Caki2 (cell line): ENCODE measurements around the gene NAPA. TPM values are rescaled to one million over a fixed set of nuclear protein-coding genes. Genes with fewer than 3 reads are reported as not detected.

Experiments used
- DNase-seq: peaks from one replicate; pipeline ENCODE4 v3.0.0-alpha.2; 2015; ENCODE audit warnings: low read depth
- in situ Hi-C: cut with HindIII; loops from 2 replicates; pipeline ENCODE4 v1.10.0; 2016; ENCODE audit warnings: low sequenced_read_pairs, low pct_unique_long_range_greater_than_20kb, mixed read lengths
- total RNA-seq: library from RNA; depleted of rRNA; stranded (reverse); fragments of >200 nt; shearing (Covaris generic); gene quantifications from 2 replicates; pipeline ENCODE4 v1.2.3, GENCODE V29; 2014; ENCODE audit warnings: low replicate concordance

NAPA gene
- total RNA-seq, 1 experiment from 2014 or later = 100 TPM

DNA sequence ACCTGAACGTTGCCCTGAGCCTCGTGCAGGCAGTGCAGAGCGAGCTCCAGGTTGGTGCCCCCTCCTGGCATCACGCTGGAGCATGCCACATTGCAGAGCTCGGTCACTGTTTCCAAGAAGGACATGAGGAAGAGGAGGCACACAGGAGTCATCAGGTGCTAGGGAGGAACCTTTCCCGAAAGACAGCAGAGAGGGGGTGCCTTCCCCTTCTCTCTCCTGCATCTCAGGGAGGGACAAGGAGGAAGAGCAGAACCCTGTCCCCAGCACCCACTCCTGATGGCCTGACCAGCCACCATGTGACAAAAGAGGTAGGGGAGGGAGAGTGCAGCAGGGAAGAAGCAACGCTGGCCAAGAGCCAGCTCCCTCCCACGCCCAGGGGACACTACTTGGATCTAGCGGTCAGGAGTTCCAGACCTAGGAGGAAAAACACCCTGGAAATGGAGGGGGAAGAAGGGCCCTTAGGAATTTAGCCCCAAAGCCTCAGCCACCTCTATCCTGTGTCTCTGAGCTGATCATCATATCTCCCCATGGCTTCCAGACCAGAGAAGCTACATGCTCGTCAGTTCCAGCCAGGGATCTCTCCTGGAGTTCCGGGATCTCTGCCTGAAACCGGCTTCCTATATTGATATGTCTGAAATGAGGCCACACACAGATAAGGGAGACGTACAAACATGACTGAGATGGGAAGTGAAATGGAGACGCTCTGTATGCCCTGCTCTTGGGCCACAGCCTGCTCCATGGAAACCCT, 17.0 kb upstream of the NAPA start:
- in situ Hi-C loops = no loop called here
- DNase-seq = no peak

GRCh38 chr19:47529018-47529742, 14.3 kb upstream of the NAPA start:
- no peak for DNase-seq
- in situ Hi-C loops = no loop called here

DNA sequence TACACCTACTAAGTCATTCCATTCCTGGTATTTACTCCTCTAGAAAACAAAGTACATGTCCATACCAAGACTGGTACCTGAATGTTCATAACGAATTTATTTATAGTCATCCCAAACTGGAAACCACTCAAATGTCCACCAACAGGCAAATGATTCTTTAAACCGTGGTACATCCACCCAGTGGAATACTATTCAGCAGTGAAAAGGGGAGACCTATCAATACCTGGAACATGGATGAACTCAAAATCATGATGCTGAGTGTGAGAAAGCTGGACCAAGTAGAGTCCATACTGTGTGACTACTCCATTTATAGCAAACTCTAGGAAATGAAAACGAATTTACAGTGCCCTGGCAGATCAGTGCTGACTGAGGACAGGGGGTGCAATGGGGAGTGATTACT, 11.9 kb upstream of the NAPA start:
- no peak for DNase-seq
- in situ Hi-C loops = no loop called here

GRCh38 chr19:47523473-47523872, 8.6 kb upstream of the NAPA start:
- in situ Hi-C loops = no loop called here
- DNase-seq = peak; percentile 43

- DNase-seq = no peak
- in situ Hi-C loops = no loop called here
Measured at GRCh38 chr19:47521473-47522180, 6.8 kb upstream of the NAPA start.

DNA sequence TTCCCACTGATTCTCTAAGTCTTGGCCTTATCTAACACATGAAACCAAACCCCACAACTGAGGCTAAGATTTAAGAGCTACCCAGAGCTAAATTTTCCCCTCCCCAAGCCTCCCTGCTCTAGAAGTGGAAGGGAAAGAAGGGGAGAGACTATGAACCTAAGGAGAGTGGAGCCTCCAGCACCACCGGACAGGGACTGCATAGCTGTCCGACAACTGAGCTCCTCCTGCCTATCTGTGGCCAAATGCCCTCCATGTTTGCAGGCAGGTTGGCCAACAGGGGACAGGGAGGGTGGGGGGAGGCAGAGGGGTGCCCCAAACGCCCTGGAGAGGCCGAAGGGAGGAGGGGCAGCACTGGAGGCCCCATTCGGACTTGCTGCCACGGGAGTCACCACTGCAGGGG, 6.0 kb upstream of the NAPA start:
- DNase-seq = no peak
- in situ Hi-C loops = no loop called here

DNA sequence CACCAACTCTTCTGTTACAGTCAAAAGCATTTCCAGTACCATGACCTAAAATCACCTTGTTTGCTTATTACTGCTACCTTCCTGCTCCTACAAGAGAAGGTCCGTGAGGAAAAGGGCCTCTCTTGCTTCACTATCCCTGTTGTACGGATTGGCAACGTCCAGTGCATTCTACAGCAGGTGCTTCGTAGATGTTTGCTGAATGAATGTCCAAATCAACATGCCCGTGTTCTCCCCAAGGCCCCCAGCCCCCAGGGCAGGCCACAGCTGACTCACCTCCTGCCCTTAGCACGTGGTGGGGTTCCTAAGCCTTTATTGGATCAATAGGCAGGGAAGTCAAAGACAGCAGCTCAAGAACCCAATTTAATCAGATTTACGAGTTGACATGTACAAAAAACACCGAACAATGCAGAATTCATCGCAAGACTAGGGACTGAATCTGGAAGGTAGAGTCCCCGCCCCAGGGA, 5.5 kb upstream of the NAPA start:
- no peak for DNase-seq
- in situ Hi-C loops = no loop called here

DNA sequence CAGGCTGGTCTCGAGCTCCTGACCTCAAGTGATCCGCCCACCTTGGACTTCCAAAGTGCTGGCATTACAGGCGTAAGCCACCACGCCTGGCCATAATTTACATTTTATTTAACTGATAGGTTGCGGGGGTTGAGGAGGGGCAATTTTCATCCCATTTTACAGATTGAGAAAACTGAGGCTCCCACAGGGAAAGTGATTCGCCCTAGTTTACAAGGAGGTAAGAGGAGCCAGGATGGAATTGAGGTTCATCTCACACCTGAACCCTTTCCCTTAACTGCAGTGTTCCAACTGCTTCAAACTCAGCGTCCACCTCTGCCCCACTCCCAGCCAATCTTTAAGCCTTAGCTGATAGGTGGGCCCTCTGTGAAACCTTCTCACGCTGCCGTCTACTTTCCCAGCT, 4.0 kb upstream of the NAPA start:
- DNase-seq = no peak
- in situ Hi-C loops = no loop called here

- in situ Hi-C loops = no loop called here
- DNase-seq = no peak
Measured at GRCh38 chr19:47518139-47518538, 3.3 kb upstream of the NAPA start.

- in situ Hi-C loops = no loop called here
Measured at GRCh38 chr19:47514151-47514868, 553 bp downstream of the NAPA start.

GRCh38 chr19:47512948-47513319, 1.9 kb downstream of the NAPA start:
- in situ Hi-C loops = no loop called here
- no peak for DNase-seq

More at GRCh38 chr19:47514151-47514868, 553 bp downstream of the NAPA start:
- no peak for DNase-seq

- DNase-seq = peak; percentile 59
- in situ Hi-C loops = no loop called here
Measured at GRCh38 chr19:47512183-47512947, 2.5 kb downstream of the NAPA start.

- in situ Hi-C loops = no loop called here
- DNase-seq = no peak
Measured at GRCh38 chr19:47511681-47512080, 3.2 kb downstream of the NAPA start.

GRCh38 chr19:47511128-47511517, 3.7 kb downstream of the NAPA start:
- in situ Hi-C loops = no loop called here
- DNase-seq = no peak

GRCh38 chr19:47510516-47511127, 4.2 kb downstream of the NAPA start:
- in situ Hi-C loops = no loop called here
- DNase-seq = no peak

GRCh38 chr19:47509973-47510372, 4.9 kb downstream of the NAPA start:
- in situ Hi-C loops = no loop called here
- DNase-seq = no peak

DNA sequence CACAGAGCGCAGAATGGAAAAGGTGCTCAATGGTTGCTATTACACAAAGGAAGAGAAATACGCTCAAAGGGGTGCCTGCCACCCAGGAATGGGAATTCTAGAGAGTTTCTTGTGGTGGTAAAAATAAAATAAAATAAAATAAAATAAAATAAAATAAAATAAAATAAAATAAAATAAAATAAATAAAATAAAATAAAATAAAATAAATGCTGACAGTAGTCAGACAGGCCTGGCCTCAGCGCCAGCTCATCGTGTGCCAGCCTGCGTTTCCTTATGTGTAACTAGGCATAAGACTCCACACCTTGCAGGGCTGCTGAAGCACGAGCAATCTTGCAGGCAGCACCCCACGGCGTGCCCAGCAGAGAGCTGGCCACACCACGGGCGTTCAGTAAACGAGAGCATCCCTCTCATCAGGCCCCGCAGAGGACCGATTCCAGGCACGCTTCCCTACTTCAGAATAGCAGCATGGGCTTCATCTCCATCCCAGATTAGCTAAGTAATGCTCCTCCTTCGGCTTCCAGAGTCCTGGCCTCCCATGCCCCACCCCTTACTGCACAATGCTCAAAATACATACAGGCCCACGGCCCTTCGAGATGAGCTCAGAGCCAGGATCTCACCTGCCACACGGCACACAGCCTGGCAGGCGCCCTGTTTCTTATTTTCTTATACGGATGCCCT, 5.6 kb downstream of the NAPA start:
- in situ Hi-C loops = no loop called here
- DNase-seq = no peak
